ENCODE measurements around the gene WDR45B.

WDR45B gene

GRCh38 chr17:82677353-82677925, 29.2 kb upstream of the WDR45B start:
- no peak for DNase-seq (ENCODE audit: low spot score)

GRCh38 chr17:82675476-82676245, 27.4 kb upstream of the WDR45B start:
- DNase-seq (ENCODE audit: low spot score): no peak

GRCh38 chr17:82674656-82675475, 26.6 kb upstream of the WDR45B start:
- DNase-seq (ENCODE audit: low spot score): no peak

- no peak for DNase-seq (ENCODE audit: low spot score)
Observed at GRCh38 chr17:82670661-82671450, 22.6 kb upstream of the WDR45B start.

GRCh38 chr17:82668631-82669099, 20.4 kb upstream of the WDR45B start:
- peak; percentile 86 for DNase-seq (ENCODE audit: low spot score)

GRCh38 chr17:82668024-82668630, 19.9 kb upstream of the WDR45B start:
- DNase-seq (ENCODE audit: low spot score): no peak

- no peak for DNase-seq (ENCODE audit: low spot score)
Observed at GRCh38 chr17:82667668-82668000, 19.4 kb upstream of the WDR45B start.

- no peak for DNase-seq (ENCODE audit: low spot score)
Observed at GRCh38 chr17:82666931-82667667, 18.9 kb upstream of the WDR45B start.

GRCh38 chr17:82665891-82666290, 17.6 kb upstream of the WDR45B start:
- no peak for DNase-seq (ENCODE audit: low spot score)

- no peak for DNase-seq (ENCODE audit: low spot score)
Observed at GRCh38 chr17:82665217-82665616, 17.0 kb upstream of the WDR45B start.

- DNase-seq (ENCODE audit: low spot score): no peak
Observed at GRCh38 chr17:82664701-82665182, 16.5 kb upstream of the WDR45B start.

GRCh38 chr17:82664276-82664575, 16.0 kb upstream of the WDR45B start:
- no peak for DNase-seq (ENCODE audit: low spot score)

- DNase-seq (ENCODE audit: low spot score): no peak
Observed at GRCh38 chr17:82663381-82664275, 15.4 kb upstream of the WDR45B start.

GRCh38 chr17:82662711-82663261, 14.5 kb upstream of the WDR45B start:
- no peak for DNase-seq (ENCODE audit: low spot score)

GRCh38 chr17:82661717-82662683, 13.8 kb upstream of the WDR45B start:
- no peak for DNase-seq (ENCODE audit: low spot score)

- DNase-seq (ENCODE audit: low spot score): no peak
Observed at GRCh38 chr17:82659886-82660285, 11.6 kb upstream of the WDR45B start.

- no peak for DNase-seq (ENCODE audit: low spot score)
Observed at GRCh38 chr17:82658796-82659452, 10.7 kb upstream of the WDR45B start.

GRCh38 chr17:82658331-82658730, 10.1 kb upstream of the WDR45B start:
- DNase-seq (ENCODE audit: low spot score): no peak
